ENCODE results near the gene ARID3A.

ARID3A gene

GRCh38 chr19:1010586-1011510 lies 85.0 kb downstream of the ARID3A start:
- H3K36me3 ChIP-seq (replicated peaks; ENCODE audit: insufficient read depth, low read length) = peaks cover 19% of the 10 kb centered on the region

GRCh38 chr19:1011831-1012333 lies 86.0 kb downstream of the ARID3A start:
- Histone ChIP-seq H3K4me3 (ENCODE audit: low read length) (no peak overlapping the region), H3K4me1 (ENCODE audit: low read length) (peaks cover 17% of the 10 kb centered on the region), H3F3A (ENCODE audit: insufficient read depth, low read length) (peaks cover 8% of the 10 kb centered on the region), H3K27ac (ENCODE audit: low read length) (no peak overlapping the region), H3K4me2 (ENCODE audit: low read depth, low read length) (no peak overlapping the region), H3K36me3 (replicated peaks; ENCODE audit: insufficient read depth, low read length) (peaks cover 19% of the 10 kb centered on the region), H3K9me2 (replicated peaks; ENCODE audit: insufficient read depth, low read length) (no peaks in the 10 kb centered on the region), H3K9ac (ENCODE audit: low read length) (no peak overlapping the region), H3K27me3 (replicated peaks; ENCODE audit: insufficient read depth, low read length) (no peaks in the 10 kb centered on the region), H3K79me2 (ENCODE audit: low read length) (peaks cover 50% of the 10 kb centered on the region), H4K20me1 (ENCODE audit: insufficient read depth, low read length) (peaks cover under 1% of the 10 kb centered on the region; the same call in 1 of the 2 replicates), H2AFZ (ENCODE audit: low read length) (no peak overlapping the region), H3K9me3 (replicated peaks; ENCODE audit: insufficient read depth, low read length) (no peaks in the 10 kb centered on the region)
- no peak for DNase-seq
- TF ChIP-seq CTCF (IDR thresholded peaks at IDR 0.05; ENCODE audit: low read length) = no peak
- no peak for TF ChIP-seq EZH2phosphoT487 (IDR thresholded peaks at IDR 0.05; ENCODE audit: low read length)
- TF ChIP-seq EZH2 (optimal IDR thresholded peaks at IDR 0.05; ENCODE audit: low read depth, low read length) = no peak

More at GRCh38 chr19:1010586-1011510, 85.0 kb downstream of the ARID3A start:
- Histone ChIP-seq H3K27me3 (replicated peaks; ENCODE audit: insufficient read depth, low read length) (no peaks in the 10 kb centered on the region), H3K27ac (ENCODE audit: low read length) (no peak overlapping the region), H2AFZ (ENCODE audit: low read length) (no peak overlapping the region), H3K9me3 (replicated peaks; ENCODE audit: insufficient read depth, low read length) (no peaks in the 10 kb centered on the region), H3K9me2 (replicated peaks; ENCODE audit: insufficient read depth, low read length) (no peaks in the 10 kb centered on the region), H3K9ac (ENCODE audit: low read length) (no peak overlapping the region), H3K79me2 (ENCODE audit: low read length) (peaks cover 39% of the 10 kb centered on the region), H3F3A (ENCODE audit: insufficient read depth, low read length) (no peaks in the 10 kb centered on the region), H3K4me2 (ENCODE audit: low read depth, low read length) (no peak overlapping the region), H3K4me3 (ENCODE audit: low read length) (no peak overlapping the region), H4K20me1 (ENCODE audit: insufficient read depth, low read length) (no peaks in the 10 kb centered on the region), H3K4me1 (ENCODE audit: low read length) (peaks cover 8% of the 10 kb centered on the region)
- TF ChIP-seq EZH2phosphoT487 (IDR thresholded peaks at IDR 0.05; ENCODE audit: low read length) = no peak
- no peak for TF ChIP-seq EZH2 (optimal IDR thresholded peaks at IDR 0.05; ENCODE audit: low read depth, low read length)
- no peak for TF ChIP-seq CTCF (IDR thresholded peaks at IDR 0.05; ENCODE audit: low read length)
- DNase-seq = no peak

GRCh38 chr19:1012334-1012733 lies 86.5 kb downstream of the ARID3A start:
- Histone ChIP-seq H3K36me3 (replicated peaks; ENCODE audit: insufficient read depth, low read length) (peaks cover 19% of the 10 kb centered on the region), H4K20me1 (ENCODE audit: insufficient read depth, low read length) (peaks cover 5% of the 10 kb centered on the region), H3K4me1 (ENCODE audit: low read length) (peaks cover 22% of the 10 kb centered on the region)

More at GRCh38 chr19:1012334-1012733, 86.5 kb downstream of the ARID3A start:
- TF ChIP-seq EZH2 (optimal IDR thresholded peaks at IDR 0.05; ENCODE audit: low read depth, low read length) (no peak), EZH2phosphoT487 (IDR thresholded peaks at IDR 0.05; ENCODE audit: low read length) (no peak), CTCF (IDR thresholded peaks at IDR 0.05; ENCODE audit: low read length) (no peak)
- peaks cover 10% of the 10 kb centered on the region for H3F3A ChIP-seq (ENCODE audit: insufficient read depth, low read length)
- H3K9me3 ChIP-seq (replicated peaks; ENCODE audit: insufficient read depth, low read length) = no peaks in the 10 kb centered on the region
- H2AFZ ChIP-seq (ENCODE audit: low read length) = no peak overlapping the region
- H3K4me2 ChIP-seq (ENCODE audit: low read depth, low read length) = no peak overlapping the region
- H3K4me3 ChIP-seq (ENCODE audit: low read length) = no peak overlapping the region
- DNase-seq = no peak
- H3K27me3 ChIP-seq (replicated peaks; ENCODE audit: insufficient read depth, low read length) = no peaks in the 10 kb centered on the region
- no peak overlapping the region for H3K27ac ChIP-seq (ENCODE audit: low read length)
- H3K9me2 ChIP-seq (replicated peaks; ENCODE audit: insufficient read depth, low read length) = no peaks in the 10 kb centered on the region
- peaks cover 54% of the 10 kb centered on the region for H3K79me2 ChIP-seq (ENCODE audit: low read length)
- no peak overlapping the region for H3K9ac ChIP-seq (ENCODE audit: low read length)

Measured in MM.1S (cell line).